Measurements from ENCODE around the gene LRRC46.

Gene LRRC46

DNA sequence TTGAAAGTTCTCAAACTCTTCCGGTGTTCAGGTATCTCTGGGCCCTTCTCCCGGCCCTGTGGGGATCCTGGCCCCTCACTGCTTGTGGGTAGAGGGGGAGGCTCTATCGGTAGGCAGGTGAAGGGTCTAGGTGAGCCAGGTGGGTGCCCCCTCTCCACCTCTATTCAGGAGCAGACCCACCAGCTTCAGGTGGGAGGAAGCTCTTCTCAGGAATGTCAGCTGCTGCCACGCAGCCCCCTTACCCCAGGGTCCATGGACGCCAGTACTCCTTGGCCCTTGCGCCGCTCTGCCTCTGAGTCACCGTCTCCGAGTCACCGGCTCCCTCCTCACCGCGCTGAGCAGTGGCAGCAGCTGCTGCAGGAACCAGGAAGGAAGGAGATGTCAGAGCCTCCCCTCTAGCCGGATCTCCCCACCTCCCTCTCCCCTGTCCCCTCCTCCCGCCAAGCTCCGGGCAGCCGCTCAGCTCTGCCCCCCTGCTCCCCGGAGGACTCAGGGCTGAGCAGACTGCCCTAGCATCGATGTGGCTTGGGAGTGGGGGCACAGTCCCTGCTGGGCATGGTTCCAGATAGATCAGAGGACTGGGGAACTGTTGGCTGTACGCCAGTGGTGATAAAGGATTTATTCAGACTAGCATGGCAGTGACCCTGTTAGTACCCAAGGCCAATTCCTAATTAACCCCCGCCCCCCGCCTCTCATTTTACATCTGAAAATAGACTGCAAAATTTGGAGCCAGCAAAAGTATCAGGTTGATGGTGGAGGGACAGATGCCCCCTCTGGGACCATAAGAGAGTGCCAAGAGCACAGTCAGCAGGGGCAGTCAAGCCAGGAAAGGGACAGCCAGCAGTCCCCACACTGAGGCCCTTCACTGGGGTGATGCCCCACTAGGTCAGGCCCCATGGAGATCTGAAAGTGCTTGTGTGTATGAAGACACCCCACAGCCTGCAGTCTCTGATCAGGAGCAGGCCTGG is 9.8 kb upstream of the LRRC46 start, which contains the start of gene OSBPL7:
Gene OSBPL7, minus strand, starts transcription at position 371 of the 968 bp plus-strand sequence. CDS start 1,516 bp downstream, outside the sequence.
- no peaks in the 10 kb centered on the region; the same call in 1 of the 2 replicates for H3K36me3 ChIP-seq (ENCODE audit: insufficient read depth)
- H3K27ac ChIP-seq, result peak within 1 kb of the TSS; percentile 39; the same call in 1 of the 2 replicates
- H3K4me2 ChIP-seq, result peak within 1 kb of the TSS; percentile 72
- H2AFZ ChIP-seq (ENCODE audit: low read depth), result peak within 1 kb of the TSS; percentile 62; the same call in 1 of the 2 replicates
- H3K4me1 ChIP-seq (ENCODE audit: low read depth, poor library complexity, severe bottlenecking), result peaks cover 23% of the 10 kb centered on the region
- no peak within 1 kb of the TSS for H3K4me3 ChIP-seq (IDR thresholded peaks at IDR 0.05; ENCODE audit: insufficient read depth, low read depth, low read length)
- peak within 1 kb of the TSS; percentile 45; the same call in 1 of the 2 replicates for H3K9ac ChIP-seq
- TF ChIP-seq CTCF (conservative IDR thresholded peaks at IDR 0.05; ENCODE audit: low read depth, low read length), result no peak
- H3K79me2 ChIP-seq (ENCODE audit: insufficient read depth, low read depth), result no peaks in the 10 kb centered on the region
- no peaks in the 10 kb centered on the region for H4K20me1 ChIP-seq (ENCODE audit: insufficient read depth)
- H3K27me3 ChIP-seq (ENCODE audit: insufficient read depth, low read depth), result no peaks in the 10 kb centered on the region

DNA sequence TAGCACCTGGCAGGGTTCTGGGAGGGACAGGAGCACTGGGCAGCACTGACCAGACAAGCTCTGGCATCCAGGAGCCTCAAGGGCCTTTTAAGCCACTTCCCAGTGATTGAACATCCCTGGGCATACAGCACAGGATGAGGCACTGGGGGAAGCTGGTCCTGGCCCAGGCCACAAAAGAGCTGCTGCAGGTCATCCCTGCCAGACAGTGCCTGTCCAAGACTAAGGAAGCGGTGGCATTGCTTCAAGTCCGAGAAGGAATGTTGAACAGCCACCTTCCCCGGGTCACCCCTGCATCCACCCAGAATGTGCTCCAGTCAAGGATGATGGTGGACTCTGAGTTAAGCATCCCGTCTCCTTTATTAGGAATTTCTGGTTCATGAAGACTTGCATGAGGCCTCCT is 8.7 kb upstream of the LRRC46 start:
- peaks cover 23% of the 10 kb centered on the region for H3K4me1 ChIP-seq (ENCODE audit: low read depth, poor library complexity, severe bottlenecking)
- H3K27me3 ChIP-seq (ENCODE audit: insufficient read depth, low read depth), result no peaks in the 10 kb centered on the region
- 0 out of 2 replicates have a peak, but pooled peaks cover 2% of the 10 kb centered on the region for H3K79me2 ChIP-seq (ENCODE audit: insufficient read depth, low read depth)
- H3K4me3 ChIP-seq (IDR thresholded peaks at IDR 0.05; ENCODE audit: insufficient read depth, low read depth, low read length), result no peak overlapping the region
- H3K36me3 ChIP-seq (ENCODE audit: insufficient read depth), result no peaks in the 10 kb centered on the region; the same call in 1 of the 2 replicates
- H3K4me2 ChIP-seq, result peak overlapping the region; percentile 72; the same call in 1 of the 2 replicates
- H2AFZ ChIP-seq (ENCODE audit: low read depth), result no peak overlapping the region
- H3K27ac ChIP-seq, result peak overlapping the region; percentile 39; the same call in 1 of the 2 replicates
- 0 out of 2 replicates have a peak overlapping the region, but pooled peaks have one; percentile 45 for H3K9ac ChIP-seq
- TF ChIP-seq CTCF (conservative IDR thresholded peaks at IDR 0.05; ENCODE audit: low read depth, low read length), result no peak
- no peaks in the 10 kb centered on the region for H4K20me1 ChIP-seq (ENCODE audit: insufficient read depth)

GRCh38 chr17:47823519-47823918 is 8.0 kb upstream of the LRRC46 start:
- Histone ChIP-seq H3K27ac (no peak overlapping the region), H3K9ac (no peak overlapping the region), H3K4me3 (IDR thresholded peaks at IDR 0.05; ENCODE audit: insufficient read depth, low read depth, low read length) (no peak overlapping the region), H2AFZ (ENCODE audit: low read depth) (no peak overlapping the region), H3K36me3 (ENCODE audit: insufficient read depth) (no peaks in the 10 kb centered on the region; the same call in 1 of the 2 replicates), H3K79me2 (ENCODE audit: insufficient read depth, low read depth) (peaks cover 9% of the 10 kb centered on the region; the same call in 1 of the 2 replicates), H4K20me1 (ENCODE audit: insufficient read depth) (no peaks in the 10 kb centered on the region), H3K4me1 (ENCODE audit: low read depth, poor library complexity, severe bottlenecking) (peaks cover 28% of the 10 kb centered on the region), H3K27me3 (ENCODE audit: insufficient read depth, low read depth) (no peaks in the 10 kb centered on the region), H3K4me2 (no peak overlapping the region)
- TF ChIP-seq CTCF (conservative IDR thresholded peaks at IDR 0.05; ENCODE audit: low read depth, low read length), result no peak

DNA sequence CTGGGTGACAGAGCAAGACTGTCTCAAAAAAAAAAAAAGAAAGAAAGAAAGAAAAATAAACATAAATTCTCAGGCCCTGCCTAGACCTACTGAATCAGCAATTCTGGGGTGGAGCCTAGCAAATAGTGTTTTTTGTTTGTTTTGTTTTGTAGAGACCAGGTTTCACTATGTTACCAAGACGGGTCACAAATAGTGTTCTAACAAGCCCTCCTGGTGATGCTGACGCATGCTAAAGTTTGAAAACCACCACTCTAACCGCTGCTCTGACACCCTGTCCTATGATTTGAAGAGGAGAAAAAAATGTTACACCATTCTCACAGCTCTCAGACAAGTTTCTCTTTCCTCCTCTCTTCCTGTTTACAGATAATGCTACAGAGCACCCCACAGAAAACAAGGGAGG is 1.6 kb upstream of the LRRC46 start:
- H3K4me3 ChIP-seq (IDR thresholded peaks at IDR 0.05; ENCODE audit: insufficient read depth, low read depth, low read length), result no peak overlapping the region
- H2AFZ ChIP-seq (ENCODE audit: low read depth), result no peak overlapping the region
- no peaks in the 10 kb centered on the region for H4K20me1 ChIP-seq (ENCODE audit: insufficient read depth)
- H3K4me1 ChIP-seq (ENCODE audit: low read depth, poor library complexity, severe bottlenecking), result peaks cover 29% of the 10 kb centered on the region
- TF ChIP-seq CTCF (conservative IDR thresholded peaks at IDR 0.05; ENCODE audit: low read depth, low read length), result no peak
- H3K36me3 ChIP-seq (ENCODE audit: insufficient read depth), result no peaks in the 10 kb centered on the region; the same call in 1 of the 2 replicates
- peak overlapping the region; percentile 93 for H3K4me2 ChIP-seq
- H3K27me3 ChIP-seq (ENCODE audit: insufficient read depth, low read depth), result no peaks in the 10 kb centered on the region
- H3K9ac ChIP-seq, result peak overlapping the region; percentile 80
- H3K27ac ChIP-seq, result peak overlapping the region; percentile 94
- peaks cover 30% of the 10 kb centered on the region for H3K79me2 ChIP-seq (ENCODE audit: insufficient read depth, low read depth)
